ENCODE measurements around the gene AKTIP. TPM values are rescaled to one million over a fixed set of nuclear protein-coding genes. Genes with fewer than 3 reads are reported as not detected.

The AKTIP gene
- total RNA-seq, 1 donor from 2014 or later = 36.1 TPM

DNA sequence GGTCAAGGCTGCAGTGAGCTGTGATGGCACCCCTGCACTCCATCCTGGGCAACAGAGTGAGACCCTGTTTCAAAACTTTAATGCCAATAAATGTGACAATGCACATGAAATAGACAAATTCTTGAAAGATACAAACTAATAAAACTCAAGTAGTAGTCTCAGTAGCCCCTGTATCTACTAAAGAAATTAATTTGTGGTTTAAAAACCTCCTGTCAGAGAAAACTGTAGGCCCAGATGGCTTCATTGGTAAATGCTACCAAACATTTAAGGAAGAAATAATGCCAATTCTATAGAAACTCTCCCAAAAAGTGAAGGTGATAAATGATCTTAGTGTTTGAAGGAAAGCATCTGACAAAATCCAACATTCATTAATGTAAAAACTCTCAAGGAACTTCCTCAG, 16.8 kb downstream of the AKTIP start:
- DNase-seq (ENCODE audit: low spot score) = no peak
- H3K4me1 Mint-ChIP-seq (ENCODE audit: low read depth) = peaks cover 4% of the 10 kb centered on the region
- TF ChIP-seq, protein P1, sequence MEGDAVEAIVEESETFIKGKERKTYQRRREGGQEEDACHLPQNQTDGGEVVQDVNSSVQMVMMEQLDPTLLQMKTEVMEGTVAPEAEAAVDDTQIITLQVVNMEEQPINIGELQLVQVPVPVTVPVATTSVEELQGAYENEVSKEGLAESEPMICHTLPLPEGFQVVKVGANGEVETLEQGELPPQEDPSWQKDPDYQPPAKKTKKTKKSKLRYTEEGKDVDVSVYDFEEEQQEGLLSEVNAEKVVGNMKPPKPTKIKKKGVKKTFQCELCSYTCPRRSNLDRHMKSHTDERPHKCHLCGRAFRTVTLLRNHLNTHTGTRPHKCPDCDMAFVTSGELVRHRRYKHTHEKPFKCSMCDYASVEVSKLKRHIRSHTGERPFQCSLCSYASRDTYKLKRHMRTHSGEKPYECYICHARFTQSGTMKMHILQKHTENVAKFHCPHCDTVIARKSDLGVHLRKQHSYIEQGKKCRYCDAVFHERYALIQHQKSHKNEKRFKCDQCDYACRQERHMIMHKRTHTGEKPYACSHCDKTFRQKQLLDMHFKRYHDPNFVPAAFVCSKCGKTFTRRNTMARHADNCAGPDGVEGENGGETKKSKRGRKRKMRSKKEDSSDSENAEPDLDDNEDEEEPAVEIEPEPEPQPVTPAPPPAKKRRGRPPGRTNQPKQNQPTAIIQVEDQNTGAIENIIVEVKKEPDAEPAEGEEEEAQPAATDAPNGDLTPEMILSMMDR (IDR thresholded peaks at IDR 0.05) = no peak
- H3K36me3 Mint-ChIP-seq (ENCODE audit: low read depth) = peaks cover 32% of the 10 kb centered on the region
- no peaks in the 10 kb centered on the region for H3K27me3 Mint-ChIP-seq (ENCODE audit: low read depth)
- H3K27ac Mint-ChIP-seq (ENCODE audit: unreplicated experiment) = no peak overlapping the region
- H3K4me3 Mint-ChIP-seq (ENCODE audit: unreplicated experiment) = no peak overlapping the region
- H3K9me3 Mint-ChIP-seq (ENCODE audit: low read depth) = peaks cover 5% of the 10 kb centered on the region

DNA sequence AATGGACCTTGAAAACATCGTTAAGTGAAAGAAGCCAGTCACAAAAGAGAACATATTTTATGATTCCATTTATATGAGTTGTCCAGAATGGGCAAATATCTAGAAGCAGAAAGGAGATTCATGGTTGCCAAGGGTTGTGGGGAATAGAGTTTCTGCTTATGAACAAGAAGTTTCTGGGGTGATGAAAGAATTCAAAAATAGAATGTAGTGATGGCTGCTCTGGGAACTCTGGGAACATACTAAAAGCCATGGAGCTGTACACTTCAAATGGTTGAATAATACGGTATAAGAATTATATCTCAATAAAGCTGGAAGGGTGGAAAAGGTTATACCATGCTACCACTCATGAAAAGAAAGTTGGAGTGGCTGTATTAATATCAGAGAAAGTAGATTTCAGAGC, 18.5 kb downstream of the AKTIP start:
- Mint-ChIP-seq H3K9me3 (ENCODE audit: low read depth) (peaks cover 5% of the 10 kb centered on the region), H3K4me3 (ENCODE audit: unreplicated experiment) (no peak overlapping the region), H3K27ac (ENCODE audit: unreplicated experiment) (no peak overlapping the region), H3K36me3 (ENCODE audit: low read depth) (peaks cover 39% of the 10 kb centered on the region), H3K27me3 (ENCODE audit: low read depth) (no peaks in the 10 kb centered on the region), H3K4me1 (ENCODE audit: low read depth) (no peaks in the 10 kb centered on the region)
- no peak for DNase-seq (ENCODE audit: low spot score)
- TF ChIP-seq, protein P1 (IDR thresholded peaks at IDR 0.05) = no peak

DNA sequence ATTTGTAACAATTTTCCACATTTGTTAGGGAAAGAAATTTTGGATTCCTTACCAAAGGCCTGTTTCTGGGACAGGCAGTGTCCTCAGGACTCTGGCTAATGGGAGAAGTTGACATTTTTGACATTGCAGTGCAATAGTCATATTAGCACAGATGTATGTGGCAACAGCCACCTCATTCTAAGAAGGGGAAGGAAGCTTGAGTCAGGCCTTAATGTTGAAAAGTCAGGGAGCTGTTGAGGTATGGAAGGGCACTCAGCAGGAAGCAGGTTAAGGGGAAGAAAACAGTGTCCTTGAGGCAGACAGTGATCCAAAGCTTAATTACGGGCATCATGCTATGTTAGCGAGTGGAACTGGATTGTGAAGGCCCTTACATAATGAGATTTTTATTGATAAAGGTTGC, 20.9 kb downstream of the AKTIP start:
- Mint-ChIP-seq H3K27me3 (ENCODE audit: low read depth) (no peaks in the 10 kb centered on the region), H3K27ac (ENCODE audit: unreplicated experiment) (no peak overlapping the region), H3K36me3 (ENCODE audit: low read depth) (peaks cover 45% of the 10 kb centered on the region), H3K4me3 (ENCODE audit: unreplicated experiment) (no peak overlapping the region), H3K9me3 (ENCODE audit: low read depth) (peaks cover 5% of the 10 kb centered on the region), H3K4me1 (ENCODE audit: low read depth) (no peaks in the 10 kb centered on the region)
- DNase-seq (ENCODE audit: low spot score) = no peak
- TF ChIP-seq, protein P1 (IDR thresholded peaks at IDR 0.05) = no peak

DNA sequence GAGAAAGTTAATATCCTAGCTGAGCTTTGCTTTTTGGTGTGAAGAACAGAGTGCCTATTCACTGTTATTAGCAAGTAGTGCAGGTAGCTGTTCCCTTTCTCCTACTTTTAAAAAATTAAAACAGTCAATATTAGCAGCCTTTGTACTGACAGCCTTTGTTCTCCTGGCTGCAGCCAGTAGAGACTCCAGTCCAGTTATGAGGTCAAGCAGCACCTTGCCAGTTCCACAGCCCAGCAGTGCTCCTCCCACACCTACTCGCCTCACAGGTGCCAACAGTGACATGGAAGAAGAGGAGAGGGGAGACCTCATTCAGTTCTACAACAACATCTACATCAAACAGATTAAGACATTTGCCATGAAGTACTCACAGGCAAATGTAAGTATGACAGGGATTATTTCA, 22.6 kb downstream of the AKTIP start:
- TF ChIP-seq, protein P1 (IDR thresholded peaks at IDR 0.05) = no peak
- Mint-ChIP-seq H3K4me3 (ENCODE audit: unreplicated experiment) (no peak overlapping the region), H3K27ac (ENCODE audit: unreplicated experiment) (no peak overlapping the region), H3K27me3 (ENCODE audit: low read depth) (no peaks in the 10 kb centered on the region), H3K36me3 (ENCODE audit: low read depth) (peaks cover 38% of the 10 kb centered on the region), H3K9me3 (ENCODE audit: low read depth) (no peaks in the 10 kb centered on the region), H3K4me1 (ENCODE audit: low read depth) (no peaks in the 10 kb centered on the region)
- no peak for DNase-seq (ENCODE audit: low spot score)

DNA sequence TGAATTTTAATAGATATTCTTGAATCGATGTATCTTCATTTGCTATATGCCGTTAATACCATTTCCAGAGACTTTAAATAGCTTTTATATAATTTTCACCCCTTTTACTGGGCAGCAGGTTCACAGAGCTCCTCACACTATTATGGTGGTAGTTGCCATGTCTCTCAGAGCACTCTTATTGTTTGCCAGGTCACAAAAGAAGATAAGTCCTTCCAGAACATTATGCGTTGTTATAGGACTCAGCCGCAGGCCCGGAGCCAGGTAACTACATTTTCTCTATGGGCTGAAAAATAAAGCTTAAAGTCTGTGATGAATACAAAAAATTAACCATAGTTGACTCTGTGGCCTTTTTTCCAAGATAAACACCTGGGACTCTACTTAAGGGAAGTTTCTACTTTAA, 24.0 kb downstream of the AKTIP start:
- Mint-ChIP-seq H3K36me3 (ENCODE audit: low read depth) (peaks cover 41% of the 10 kb centered on the region), H3K4me1 (ENCODE audit: low read depth) (no peaks in the 10 kb centered on the region), H3K9me3 (ENCODE audit: low read depth) (no peaks in the 10 kb centered on the region), H3K27me3 (ENCODE audit: low read depth) (no peaks in the 10 kb centered on the region), H3K27ac (ENCODE audit: unreplicated experiment) (no peak overlapping the region), H3K4me3 (ENCODE audit: unreplicated experiment) (no peak overlapping the region)
- DNase-seq (ENCODE audit: low spot score) = no peak
- TF ChIP-seq, protein P1 (IDR thresholded peaks at IDR 0.05) = no peak
